Measurements from ENCODE around the gene ALKBH5. TPM values are rescaled to one million over a fixed set of nuclear protein-coding genes. Genes with fewer than 3 reads are reported as not detected.
A peak's percentile ranks its signal among the peaks of the same experiment; 100 is the strongest.

The ALKBH5 gene
- total and polyA plus RNA-seq, 7 experiments from 2014 or later, result 97.4 to 154 (median 116) TPM

DNA sequence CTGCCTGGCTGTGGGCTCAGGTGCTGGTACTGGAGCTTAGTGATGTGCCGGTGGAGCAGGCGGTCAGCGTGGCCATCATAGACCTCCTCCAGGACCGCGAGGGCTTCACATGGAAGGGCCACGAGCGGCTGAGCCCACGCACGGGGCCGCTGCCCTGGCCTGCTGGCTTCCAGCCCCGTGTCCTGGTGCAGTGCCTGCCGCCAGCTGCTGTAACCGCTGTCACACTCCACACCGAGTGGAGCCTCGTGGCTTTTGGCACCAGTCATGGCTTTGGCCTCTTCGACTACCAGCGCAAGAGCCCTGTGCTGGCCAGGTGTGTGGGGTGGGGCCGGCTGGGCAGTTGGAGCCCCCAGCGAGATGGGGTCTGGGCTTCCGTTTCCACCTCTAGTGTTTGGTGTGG is 53.8 kb downstream of the ALKBH5 start:
- no peaks in the 10 kb centered on the region for H3K9me3 ChIP-seq (ENCODE audit: control insufficient read depth in 2 of 3, low read length in 3 of 3)
- no peak overlapping the region for H3K4me3 Mint-ChIP-seq
- no peak overlapping the region for H3K27ac ChIP-seq (ENCODE audit: low read depth, low read length)
- intact Hi-C loops (cut with micrococcal nuclease), result no loop called here
- DNase-seq, result no peak
- peaks cover 0 to 18% (median 1%) of the 10 kb centered on the region in 5 donors for H3K36me3 Mint-ChIP-seq
- H3K27me3 ChIP-seq (ENCODE audit: control insufficient read depth in 2 of 2, insufficient read depth in 2 of 2, low read length in 2 of 2), result no peaks in the 10 kb centered on the region
- ChIA-PET CTCF (no interaction called here), POLR2A (no interaction called here)
- H3K36me3 ChIP-seq (ENCODE audit: control insufficient read depth in 2 of 3, insufficient read depth in 3 of 3, low read length in 3 of 3), result peaks cover 0 to 83% (median 3%) of the 10 kb centered on the region in 3 experiments
- peaks cover 0 to 4% (median 0%) of the 10 kb centered on the region in 7 donors for H3K4me1 Mint-ChIP-seq
- ATAC-seq, result no peak
- no peak overlapping the region for H3K4me3 ChIP-seq (ENCODE audit: low read length)
- no peaks in the 10 kb centered on the region for H3K9me3 Mint-ChIP-seq
- no peak overlapping the region for H3K27ac Mint-ChIP-seq
- H3K4me1 ChIP-seq (ENCODE audit: control insufficient read depth in 2 of 2, insufficient read depth in 2 of 2, low read length in 2 of 2), result no peaks in the 10 kb centered on the region
- no peaks in the 10 kb centered on the region for H3K27me3 Mint-ChIP-seq

DNA sequence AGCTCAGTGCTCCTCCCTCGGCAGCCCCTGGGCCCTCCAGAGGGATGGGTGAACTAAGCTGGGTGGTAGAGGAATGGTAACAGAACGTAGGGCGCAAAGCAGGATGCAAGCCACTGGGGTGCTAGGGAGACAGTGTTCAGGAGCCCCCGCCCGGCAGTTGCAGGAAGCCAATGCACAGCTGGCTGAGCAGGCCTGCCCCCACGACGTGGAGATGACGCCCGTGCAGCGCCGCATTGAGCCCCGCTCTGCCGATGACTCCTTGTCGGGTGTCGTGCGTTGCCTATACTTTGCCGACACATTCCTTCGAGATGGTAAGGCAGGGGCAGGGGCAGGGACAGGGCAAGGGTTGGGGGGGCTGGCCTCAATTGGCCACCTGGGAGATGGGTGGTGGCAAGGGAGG is 54.7 kb downstream of the ALKBH5 start:
- Histone ChIP-seq H3K36me3 (ENCODE audit: control insufficient read depth in 2 of 3, insufficient read depth in 3 of 3, low read length in 3 of 3) (peaks cover 0 to 79% (median 3%) of the 10 kb centered on the region in 3 experiments), H3K9me3 (ENCODE audit: control insufficient read depth in 2 of 3, low read length in 3 of 3) (no peaks in the 10 kb centered on the region), H3K4me1 (ENCODE audit: control insufficient read depth in 2 of 2, insufficient read depth in 2 of 2, low read length in 2 of 2) (no peaks in the 10 kb centered on the region), H3K27me3 (ENCODE audit: control insufficient read depth in 2 of 2, insufficient read depth in 2 of 2, low read length in 2 of 2) (no peaks in the 10 kb centered on the region), H3K27ac (ENCODE audit: low read depth, low read length) (no peak overlapping the region), H3K4me3 (ENCODE audit: low read length) (no peak overlapping the region)
- ATAC-seq, result no peak
- Mint-ChIP-seq H3K36me3 (peaks cover 0 to 18% (median 1%) of the 10 kb centered on the region in 5 donors), H3K4me3 (no peak overlapping the region), H3K27ac (no peak overlapping the region), H3K4me1 (peaks cover 0 to 4% (median 0%) of the 10 kb centered on the region in 7 donors), H3K27me3 (no peaks in the 10 kb centered on the region), H3K9me3 (no peaks in the 10 kb centered on the region)
- ChIA-PET POLR2A (no interaction called here), CTCF (no interaction called here)
- intact Hi-C loops (cut with micrococcal nuclease), result no loop called here
- no peak for DNase-seq

DNA sequence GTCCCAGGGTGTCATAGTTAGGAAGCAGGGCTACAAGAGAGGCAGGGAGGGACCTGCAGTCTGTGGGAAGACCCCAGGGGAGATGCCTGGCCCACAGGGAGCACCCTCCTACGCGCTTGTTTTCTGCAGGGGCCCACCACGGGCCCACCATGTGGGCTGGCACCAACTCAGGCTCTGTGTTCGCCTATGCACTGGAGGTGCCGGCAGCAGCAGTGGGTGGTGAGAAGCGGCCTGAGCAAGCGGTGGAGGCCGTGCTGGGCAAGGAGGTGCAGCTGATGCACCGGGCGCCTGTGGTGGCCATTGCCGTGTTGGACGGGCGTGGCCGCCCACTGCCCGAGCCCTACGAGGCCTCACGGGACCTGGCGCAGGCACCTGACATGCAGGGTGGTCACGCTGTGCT is 56.8 kb downstream of the ALKBH5 start:
- CTCF ChIA-PET, result no interaction called here
- POLR2A ChIA-PET, result no interaction called here
- H3K27me3 Mint-ChIP-seq, result no peaks in the 10 kb centered on the region

DNA sequence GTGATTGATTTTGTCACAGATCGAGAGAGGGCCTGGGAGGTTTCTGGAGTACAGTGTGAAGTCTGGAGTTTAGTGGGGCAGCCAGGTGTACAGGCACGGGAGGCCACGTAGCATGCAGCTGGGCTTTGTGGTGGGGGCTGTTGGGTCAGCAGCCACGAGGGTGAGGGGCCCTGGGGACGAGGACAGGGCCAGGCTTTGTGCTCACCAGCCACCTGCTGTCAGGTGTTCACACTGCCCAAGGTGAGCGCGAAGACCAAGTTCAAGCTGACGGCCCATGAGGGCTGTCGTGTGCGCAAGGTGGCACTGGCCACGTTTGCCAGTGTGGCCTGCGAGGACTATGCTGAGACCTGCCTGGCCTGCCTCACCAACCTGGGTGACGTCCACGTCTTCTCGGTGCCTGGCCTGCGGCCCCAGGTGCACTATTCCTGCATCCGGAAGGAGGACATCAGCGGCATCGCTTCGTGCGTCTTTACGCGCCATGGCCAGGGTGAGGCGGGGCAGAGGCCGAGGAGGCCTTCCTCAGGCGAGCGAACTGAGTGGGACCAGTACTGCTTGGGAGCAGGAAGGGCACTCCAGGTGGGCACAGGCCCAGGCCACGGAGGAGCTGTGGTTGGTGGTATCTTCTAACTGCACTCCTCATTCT is 57.7 kb downstream of the ALKBH5 start:
- Mint-ChIP-seq H3K27me3 (no peaks in the 10 kb centered on the region), H3K36me3 (peaks cover 0 to 16% (median 1%) of the 10 kb centered on the region in 5 donors), H3K9me3 (peaks cover 0 to 3% (median 0%) of the 10 kb centered on the region in 11 donors), H3K27ac (peak overlapping the region in 1 of 9 donors; percentile 48), H3K4me1 (no peaks in the 10 kb centered on the region), H3K4me3 (no peak overlapping the region)
- POLR2A ChIA-PET, result no interaction called here
- no peaks in the 10 kb centered on the region for H3K27me3 ChIP-seq (ENCODE audit: control insufficient read depth in 2 of 2, insufficient read depth in 2 of 2, low read length in 2 of 2)
- H3K36me3 ChIP-seq (ENCODE audit: control insufficient read depth in 2 of 3, insufficient read depth in 3 of 3, low read length in 3 of 3), result peaks cover 0 to 75% (median 9%) of the 10 kb centered on the region in 3 experiments
- H3K27ac ChIP-seq (ENCODE audit: low read depth, low read length), result no peak overlapping the region
- no peak overlapping the region for H3K4me3 ChIP-seq (ENCODE audit: low read length)
- H3K9me3 ChIP-seq (ENCODE audit: control insufficient read depth in 2 of 3, low read length in 3 of 3), result no peaks in the 10 kb centered on the region
- DNase-seq (no peak), ATAC-seq (no peak)
- H3K4me1 ChIP-seq (ENCODE audit: control insufficient read depth in 2 of 2, insufficient read depth in 2 of 2, low read length in 2 of 2), result no peaks in the 10 kb centered on the region
- CTCF ChIA-PET, result no interaction called here
- intact Hi-C loops (cut with micrococcal nuclease), result no loop called here

More for the DNA sequence above, 56.8 kb downstream of the ALKBH5 start:
- no peak overlapping the region for H3K4me3 ChIP-seq (ENCODE audit: low read length)
- Mint-ChIP-seq H3K4me3 (no peak overlapping the region), H3K9me3 (peaks cover 0 to 2% (median 0%) of the 10 kb centered on the region in 11 donors), H3K4me1 (peaks cover 0 to 4% (median 0%) of the 10 kb centered on the region in 7 donors), H3K36me3 (peaks cover 0 to 16% (median 4%) of the 10 kb centered on the region in 5 donors), H3K27ac (no peak overlapping the region)
- no peaks in the 10 kb centered on the region for H3K27me3 ChIP-seq (ENCODE audit: control insufficient read depth in 2 of 2, insufficient read depth in 2 of 2, low read length in 2 of 2)
- peaks cover 0 to 75% (median 7%) of the 10 kb centered on the region in 3 experiments for H3K36me3 ChIP-seq (ENCODE audit: control insufficient read depth in 2 of 3, insufficient read depth in 3 of 3, low read length in 3 of 3)
- no peak overlapping the region for H3K27ac ChIP-seq (ENCODE audit: low read depth, low read length)
- H3K4me1 ChIP-seq (ENCODE audit: control insufficient read depth in 2 of 2, insufficient read depth in 2 of 2, low read length in 2 of 2), result no peaks in the 10 kb centered on the region
- intact Hi-C loops (cut with micrococcal nuclease), result no loop called here
- DNase-seq, result no peak
- H3K9me3 ChIP-seq (ENCODE audit: control insufficient read depth in 2 of 3, low read length in 3 of 3), result no peaks in the 10 kb centered on the region
- no peak for ATAC-seq

DNA sequence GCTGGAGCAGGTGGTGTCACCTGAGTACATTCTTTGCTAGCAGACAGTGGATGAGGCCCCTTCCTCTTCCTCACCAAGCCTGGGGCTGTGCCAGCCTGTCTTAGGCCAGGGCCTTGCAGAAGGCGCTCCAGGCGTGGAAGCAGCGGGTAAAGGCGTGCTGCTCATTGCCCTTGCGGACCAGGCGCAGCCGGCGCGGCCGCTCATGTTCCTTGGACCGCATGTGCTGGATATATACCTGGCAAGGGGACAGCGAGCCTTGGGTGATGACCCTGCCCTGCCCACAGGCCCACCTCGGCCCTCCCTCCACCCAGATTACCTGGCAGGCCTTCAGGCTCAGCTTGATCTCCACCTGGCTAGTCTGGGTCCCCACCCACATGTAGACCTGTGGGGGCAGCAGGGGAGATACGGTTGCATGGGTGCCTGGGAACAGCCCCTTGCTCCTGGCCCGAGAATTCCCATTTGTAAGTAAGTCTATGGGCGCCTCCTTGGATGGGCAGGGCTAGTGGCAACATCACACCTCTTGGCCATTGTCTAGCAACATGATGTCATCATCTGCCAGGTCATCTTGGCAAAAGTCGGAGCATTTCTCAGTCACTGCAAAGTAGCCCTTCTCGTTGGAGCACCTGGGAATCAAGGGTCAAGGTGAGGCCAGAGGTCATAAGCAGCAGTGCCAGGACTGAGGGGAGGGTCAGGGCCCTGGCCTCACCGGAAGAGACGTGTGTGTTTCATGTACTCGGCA is 61.6 kb downstream of the ALKBH5 start:
- H3K4me3 ChIP-seq (ENCODE audit: low read length), result no peak overlapping the region
- Mint-ChIP-seq H3K9me3 (peaks cover 0 to 3% (median 0%) of the 10 kb centered on the region in 11 donors), H3K36me3 (peaks cover 5 to 17% (median 6%) of the 10 kb centered on the region in 5 donors), H3K4me3 (no peak overlapping the region), H3K27ac (no peak overlapping the region), H3K27me3 (no peaks in the 10 kb centered on the region), H3K4me1 (peaks cover 0 to 8% (median 4%) of the 10 kb centered on the region in 7 donors)
- H3K36me3 ChIP-seq (ENCODE audit: control insufficient read depth in 2 of 3, insufficient read depth in 3 of 3, low read length in 3 of 3), result peaks cover 0 to 86% (median 17%) of the 10 kb centered on the region in 3 experiments
- ChIA-PET CTCF (no interaction called here), POLR2A (no interaction called here)
- ATAC-seq (no peak), DNase-seq (no peak)
- no peaks in the 10 kb centered on the region for H3K4me1 ChIP-seq (ENCODE audit: control insufficient read depth in 2 of 2, insufficient read depth in 2 of 2, low read length in 2 of 2)
- H3K27me3 ChIP-seq (ENCODE audit: control insufficient read depth in 2 of 2, insufficient read depth in 2 of 2, low read length in 2 of 2), result no peaks in the 10 kb centered on the region
- no peaks in the 10 kb centered on the region for H3K9me3 ChIP-seq (ENCODE audit: control insufficient read depth in 2 of 3, low read length in 3 of 3)
- no peak overlapping the region for H3K27ac ChIP-seq (ENCODE audit: low read depth, low read length)
- intact Hi-C loops (cut with micrococcal nuclease), result no loop called here

DNA sequence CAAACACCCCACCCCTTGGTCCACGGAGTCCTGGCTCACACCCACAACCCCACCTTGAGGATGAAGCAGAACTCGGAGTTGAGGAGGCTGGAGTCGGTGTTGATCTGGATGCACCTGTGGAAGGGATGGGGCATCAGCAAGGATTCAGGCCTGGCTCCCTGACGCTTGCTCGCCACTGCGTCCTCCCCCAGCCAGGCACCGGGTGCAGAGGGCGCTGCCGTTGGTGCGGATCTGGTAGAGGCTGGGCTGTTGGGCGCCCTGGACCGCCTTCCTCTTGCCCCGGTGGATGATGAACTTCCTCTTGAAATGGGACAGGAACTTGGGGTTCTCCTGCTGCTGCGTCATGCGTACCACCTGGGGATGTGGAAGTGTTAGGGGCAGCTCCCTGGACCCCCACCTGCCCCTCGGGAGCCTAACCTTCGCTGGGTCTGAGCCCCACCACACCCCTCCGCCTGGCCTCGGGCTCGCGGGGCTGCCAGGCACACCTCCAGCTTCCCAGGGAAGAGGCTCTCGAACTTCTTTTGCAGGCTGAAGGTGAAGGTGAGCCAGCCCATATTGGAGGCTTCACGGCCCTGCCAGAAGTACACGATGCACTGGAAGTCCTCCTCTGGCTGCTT is 62.6 kb downstream of the ALKBH5 start:
- H3K4me1 ChIP-seq (ENCODE audit: control insufficient read depth in 2 of 2, insufficient read depth in 2 of 2, low read length in 2 of 2), result no peaks in the 10 kb centered on the region
- no peak overlapping the region for H3K4me3 ChIP-seq (ENCODE audit: low read length)
- Mint-ChIP-seq H3K4me3 (no peak overlapping the region), H3K36me3 (peaks cover 5 to 21% (median 9%) of the 10 kb centered on the region in 5 donors), H3K27me3 (no peaks in the 10 kb centered on the region), H3K9me3 (peaks cover 0 to 3% (median 0%) of the 10 kb centered on the region in 11 donors), H3K27ac (no peak overlapping the region), H3K4me1 (peaks cover 0 to 8% (median 4%) of the 10 kb centered on the region in 7 donors)
- POLR2A ChIA-PET, result no interaction called here
- CTCF ChIA-PET, result interaction anchor here (0.5 kb wide), 1 partner anchor 23 kb away, joined by 5 read pairs; no protein-coding TSS in a partner anchor
- ATAC-seq, result no peak
- no peak overlapping the region for H3K27ac ChIP-seq (ENCODE audit: low read depth, low read length)
- H3K9me3 ChIP-seq (ENCODE audit: control insufficient read depth in 2 of 3, low read length in 3 of 3), result no peaks in the 10 kb centered on the region
- intact Hi-C loops (cut with micrococcal nuclease), result no loop called here
- H3K36me3 ChIP-seq (ENCODE audit: control insufficient read depth in 2 of 3, insufficient read depth in 3 of 3, low read length in 3 of 3), result peaks cover 0 to 86% (median 17%) of the 10 kb centered on the region in 3 experiments
- no peak for DNase-seq
- H3K27me3 ChIP-seq (ENCODE audit: control insufficient read depth in 2 of 2, insufficient read depth in 2 of 2, low read length in 2 of 2), result no peaks in the 10 kb centered on the region

All from naive thymus-derived CD4-positive, alpha-beta T cell (primary cell).